H1 (cell line): Measurements from ENCODE around the gene UCKL1. TPM values are rescaled to one million over a fixed set of nuclear protein-coding genes. Genes with fewer than 3 reads are reported as not detected.

ENCODE experiments used
- CTCF ChIA-PET: fragments of 300-600 bp; sonication (Branson Sonifier 250); formaldehyde crosslinking; loops from one replicate; lab custom pipeline; 2021; ENCODE audit not compliant: partially characterized antibody; lab: Charles Lee
- POLR2A ChIA-PET: fragments of 300-600 bp; sonication (Branson Sonifier 250); formaldehyde crosslinking; loops from one replicate; lab custom pipeline; 2021; ENCODE audit warnings: inconsistent platforms; ENCODE audit not compliant: partially characterized antibody; lab: Charles Lee
- DNase-seq, 2 experiments: peaks; one replicate each; pipeline versions ENCODE4 v3.0.0 to v3.0.0-alpha.2; 2010 to 2022; ENCODE audit warnings: low spot score in 2 of 2, low read depth in 1 of 2, mixed read lengths in 1 of 2
- FAIRE-seq: peaks from 2 replicates; lab custom pipeline; 2011; peaks lifted over from hg19 to GRCh38; lab: Jason Lieb, UNC
- H2AFZ ChIP-seq: 2 replicates; pipeline ENCODE4 v1.8.1; 2012; ENCODE audit warnings: low read length, inconsistent platforms
- H2AK5ac ChIP-seq: 2 replicates; pipeline ENCODE4 v1.6.1; 2013; ENCODE audit warnings: low read depth, low read length
- H2BK120ac ChIP-seq: replicated peaks from 2 replicates; pipeline ENCODE3; 2013; ENCODE audit warnings: low read depth, low read length, inconsistent platforms
- H2BK12ac ChIP-seq: 2 replicates; pipeline ENCODE4 v1.6.1; 2013; ENCODE audit warnings: low read depth, low read length
- H2BK15ac ChIP-seq: 2 replicates; pipeline ENCODE4 v1.6.1; 2013; ENCODE audit warnings: low read length
- H2BK20ac ChIP-seq: 2 replicates; pipeline ENCODE4 v1.6.1; 2013; ENCODE audit warnings: low read length
- H2BK5ac ChIP-seq: 2 replicates; pipeline ENCODE4 v1.6.1; 2013; ENCODE audit warnings: low read depth, low read length
- H3K14ac ChIP-seq: 2 replicates; pipeline ENCODE4 v1.6.1; 2013; ENCODE audit warnings: inconsistent platforms; ENCODE audit not compliant: insufficient read length
- H3K18ac ChIP-seq: 2 replicates; pipeline ENCODE4 v1.6.1; 2013; ENCODE audit warnings: low read length; ENCODE audit errors: extremely low read depth
- H3K23ac ChIP-seq: 2 replicates; pipeline ENCODE4 v1.6.1; 2013; ENCODE audit warnings: inconsistent platforms; ENCODE audit not compliant: insufficient read length
- H3K23me2 ChIP-seq: 2 replicates; pipeline ENCODE4 v1.6.1; 2013; ENCODE audit warnings: low read depth, low read length
- H3K27ac ChIP-seq: 2 replicates; pipeline ENCODE4 v1.6.1; 2011; ENCODE audit warnings: low read depth, low read length, inconsistent platforms
- H3K27me3 ChIP-seq, 4 experiments: replicated peaks in 1 of 4; 1 replicate in 1 of 4; 2 replicates in 3 of 4; pipeline versions ENCODE4 v1.6.1 to v1.8.1; 2011 to 2013; ENCODE audit warnings: low read length in 3 of 4, mild to moderate bottlenecking in 3 of 4, inconsistent platforms in 2 of 4, mixed read lengths in 2 of 4, moderate library complexity in 1 of 4; ENCODE audit not compliant: control insufficient read depth in 3 of 4, insufficient read depth in 3 of 4; ENCODE audit errors: extremely low read depth in 1 of 4
- H3K36me3 ChIP-seq, 4 experiments: 2 replicates each; pipeline versions ENCODE4 v1.6.1 to v1.8.1; 2011 to 2013; ENCODE audit warnings: mild to moderate bottlenecking in 4 of 4, low read length in 3 of 4, moderate library complexity in 2 of 4, control low read depth in 1 of 4, inconsistent platforms in 1 of 4; ENCODE audit not compliant: insufficient read depth in 4 of 4, control insufficient read depth in 2 of 4
- H3K4ac ChIP-seq: replicated peaks from 2 replicates; pipeline ENCODE3; 2013; ENCODE audit warnings: low read length, low read depth, mixed read lengths, inconsistent platforms; ENCODE audit not compliant: insufficient read length
- H3K4me1 ChIP-seq, 4 experiments: replicated peaks in 1 of 4; 1 replicate in 1 of 4; 2 replicates in 3 of 4; pipeline versions ENCODE4 v1.6.1 to v1.8.1; 2011 to 2013; ENCODE audit warnings: low read length in 3 of 4, inconsistent platforms in 2 of 4, mixed read lengths in 1 of 4; ENCODE audit not compliant: insufficient read depth in 4 of 4, control insufficient read depth in 3 of 4
- H3K4me2 ChIP-seq, 2 experiments: 2 replicates each; pipeline versions ENCODE4 v1.6.1 to v1.8.1; 2011 to 2013; ENCODE audit warnings: low read depth in 2 of 2, low read length in 2 of 2, control low read depth in 1 of 2, inconsistent platforms in 1 of 2, mild to moderate bottlenecking in 1 of 2; ENCODE audit not compliant: insufficient read depth in 1 of 2
- H3K4me3 ChIP-seq, 4 experiments: fragments of 200-600, 300-600 bp in 1 of 4; sonication (generic), shearing (Covaris generic), sonication (Bioruptor Twin) in 1 of 4; 2 replicates each; pipeline versions ENCODE4 v1.5.1 to v1.8.1; 2011 to 2016; ENCODE audit warnings: low read length in 4 of 4, low read depth in 3 of 4, control low read depth in 2 of 4, inconsistent platforms in 2 of 4, mild to moderate bottlenecking in 2 of 4, mixed read lengths in 1 of 4, moderate library complexity in 1 of 4; ENCODE audit not compliant: insufficient read depth in 2 of 4; ENCODE audit errors: extremely low read depth in 1 of 4
- H3K56ac ChIP-seq: replicated peaks from 2 replicates; pipeline ENCODE3; 2013; ENCODE audit warnings: low read depth, mild to moderate bottlenecking, mixed read lengths, low read length, inconsistent platforms; ENCODE audit not compliant: insufficient read length
- H3K79me1 ChIP-seq: 2 replicates; pipeline ENCODE4 v1.6.1; 2013; ENCODE audit warnings: low read depth, low read length, control low read depth
- H3K79me2 ChIP-seq, 2 experiments: 2 replicates each; pipeline versions ENCODE4 v1.6.1 to v1.8.1; 2012 to 2013; ENCODE audit warnings: low read length in 2 of 2, mild to moderate bottlenecking in 2 of 2, inconsistent platforms in 1 of 2; ENCODE audit not compliant: insufficient read depth in 2 of 2, control insufficient read depth in 1 of 2
- H3K9ac ChIP-seq, 4 experiments: replicated peaks in 1 of 4; 1 replicate in 1 of 4; 2 replicates in 3 of 4; pipeline versions ENCODE4 v1.6.1 to v1.8.1; 2011 to 2013; ENCODE audit warnings: low read depth in 3 of 4, low read length in 3 of 4, control low read depth in 2 of 4, mild to moderate bottlenecking in 2 of 4, moderate library complexity in 2 of 4, inconsistent platforms in 1 of 4; ENCODE audit errors: extremely low read depth in 1 of 4
- H3K9me3 ChIP-seq, 2 experiments: 2 replicates each; pipeline versions ENCODE4 v1.6.1 to v1.8.1; 2012 to 2013; ENCODE audit warnings: mild to moderate bottlenecking in 2 of 2, moderate library complexity in 2 of 2, control low read depth in 1 of 2, inconsistent platforms in 1 of 2, low read depth in 1 of 2, low read length in 1 of 2, mixed read lengths in 1 of 2; ENCODE audit not compliant: insufficient read depth in 2 of 2
- H4K20me1 ChIP-seq, 2 experiments: replicated peaks in 1 of 2; 2 replicates each; pipeline versions ENCODE3 to v1.8.1; 2011 to 2013; ENCODE audit warnings: inconsistent platforms in 2 of 2, low read length in 2 of 2, mild to moderate bottlenecking in 1 of 2; ENCODE audit not compliant: insufficient read depth in 2 of 2, control insufficient read depth in 1 of 2
- H4K5ac ChIP-seq: 2 replicates; pipeline ENCODE4 v1.6.1; 2013; ENCODE audit warnings: low read length, low read depth, mixed read lengths, inconsistent platforms; ENCODE audit not compliant: insufficient read length
- H4K8ac ChIP-seq: 2 replicates; pipeline ENCODE4 v1.8.0; 2013; ENCODE audit warnings: mild to moderate bottlenecking, moderate library complexity, low read length, inconsistent platforms; ENCODE audit not compliant: insufficient read depth; ENCODE audit errors: extremely low read depth
- H4K91ac ChIP-seq: replicated peaks from 2 replicates; pipeline ENCODE3; 2013; ENCODE audit warnings: low read length, mixed read lengths, inconsistent platforms; ENCODE audit not compliant: insufficient read length
- CBX8 ChIP-seq: fragments of 300-800, 300-1000 bp; sonication (generic); IDR thresholded peaks from 2 replicates; pipeline ENCODE4 v1.7.1; 2016; ENCODE audit warnings: low read depth, low read length, borderline replicate concordance
- EP300 ChIP-seq, 2 experiments: IDR thresholded peaks; 1 replicate in 1 of 2; 2 replicates in 1 of 2; pipeline ENCODE4 v1.6.1; 2011 to 2012; ENCODE audit warnings: low read depth in 2 of 2, low read length in 2 of 2, mild to moderate bottlenecking in 2 of 2, borderline replicate concordance in 1 of 2, inconsistent platforms in 1 of 2, moderate library complexity in 1 of 2
- GABPA ChIP-seq: IDR thresholded peaks from 2 replicates; pipeline ENCODE4 v1.6.1; 2011; ENCODE audit warnings: mild to moderate bottlenecking, low read length, moderate library complexity, borderline replicate concordance; ENCODE audit not compliant: insufficient read depth
- GTF2F1 ChIP-seq: IDR thresholded peaks from 2 replicates; pipeline ENCODE4 v1.6.1; 2012; ENCODE audit warnings: low read depth, low read length, improper control_type of control experiment, borderline replicate concordance
- POLR2AphosphoS5 ChIP-seq: IDR thresholded peaks from 2 replicates; pipeline ENCODE4 v1.6.1; 2011; ENCODE audit warnings: low read depth, low read length
- SIX5 ChIP-seq: IDR thresholded peaks from 2 replicates; pipeline ENCODE4 v1.6.1; 2011; ENCODE audit warnings: mild to moderate bottlenecking, low read depth, low read length
- SRF ChIP-seq: IDR thresholded peaks from 2 replicates; pipeline ENCODE4 v1.6.1; 2011; ENCODE audit warnings: mild to moderate bottlenecking, low read depth, low read length, moderate library complexity
- WGBS, 2 experiments: shearing (Covaris generic) in 1 of 2; methylation state at CpG; one replicate each; pipeline versions ENCODE4 v1.1.6 to v1.1.7; 2013 to 2015; ENCODE audit warnings: low lambda C conversion rate in 2 of 2, mixed read lengths in 2 of 2, inconsistent platforms in 1 of 2, low coverage in 1 of 2, missing lambda C conversion rate in 1 of 2; ENCODE audit not compliant: insufficient replicate concordance in 2 of 2, insufficient coverage in 1 of 2, insufficient read length in 1 of 2; ENCODE audit errors: extremely low coverage in 1 of 2, missing lambda C conversion rate in 1 of 2; 5-methylcytosine and 5-hydroxymethylcytosine counted together
- polyA plus RNA-seq, 7 experiments: library from polyadenylated mRNA; depleted of rRNA in 3 of 7; stranded (reverse) in 5 of 7; unstranded in 2 of 7; fragments of >200 nt in 5 of 7; fragments of 200-250 nt in 2 of 7; gene quantifications; 1 replicate in 5 of 7; 2 replicates in 1 of 7; 4 replicates in 1 of 7; pipeline versions ENCODE4 v1.2.1 to v1.2.3, GENCODE V29; 2011 to 2013; ENCODE audit warnings: missing spikeins in 2 of 7, mixed read lengths in 2 of 7
- total RNA-seq: library from RNA; stranded (reverse); fragmentation: NEBNext Ultra II Directional; extraction: Animal tissue kit (Norgen Biotek cat#: 25700); gene quantifications from 2 replicates; pipeline ENCODE4 v1.2.1, GENCODE V29; 2021
- TF ChIP-seq, protein P1 (sequence below), 3 experiments: IDR thresholded peaks; 1 replicate in 2 of 3; 2 replicates in 1 of 3; pipeline versions ENCODE4 v1.5.1 to v1.6.1; 2011; ENCODE audit warnings: low read length in 3 of 3, mild to moderate bottlenecking in 3 of 3, inconsistent platforms in 2 of 3, low read depth in 1 of 3, moderate library complexity in 1 of 3; ENCODE audit not compliant: insufficient read depth in 1 of 3; ENCODE audit errors: control extremely low read depth in 1 of 3

Gene UCKL1
- total and polyA plus RNA-seq, 2 of the 8 experiments (the other 6 are each of a cell fraction or from before 2014, with no cell fraction given) = 36.5 to 91.2 TPM

- H3K27ac ChIP-seq = no peak overlapping the region
- peaks cover 0 to under 1% (median 0%) of the 10 kb centered on the region in 4 experiments; a peak in 1 of 8 replicates for H3K36me3 ChIP-seq
- no peak for DNase-seq
- TF ChIP-seq CBX8 = no peak
- TF ChIP-seq POLR2AphosphoS5 = no peak
- TF ChIP-seq GABPA = no peak
- TF ChIP-seq, protein P1, sequence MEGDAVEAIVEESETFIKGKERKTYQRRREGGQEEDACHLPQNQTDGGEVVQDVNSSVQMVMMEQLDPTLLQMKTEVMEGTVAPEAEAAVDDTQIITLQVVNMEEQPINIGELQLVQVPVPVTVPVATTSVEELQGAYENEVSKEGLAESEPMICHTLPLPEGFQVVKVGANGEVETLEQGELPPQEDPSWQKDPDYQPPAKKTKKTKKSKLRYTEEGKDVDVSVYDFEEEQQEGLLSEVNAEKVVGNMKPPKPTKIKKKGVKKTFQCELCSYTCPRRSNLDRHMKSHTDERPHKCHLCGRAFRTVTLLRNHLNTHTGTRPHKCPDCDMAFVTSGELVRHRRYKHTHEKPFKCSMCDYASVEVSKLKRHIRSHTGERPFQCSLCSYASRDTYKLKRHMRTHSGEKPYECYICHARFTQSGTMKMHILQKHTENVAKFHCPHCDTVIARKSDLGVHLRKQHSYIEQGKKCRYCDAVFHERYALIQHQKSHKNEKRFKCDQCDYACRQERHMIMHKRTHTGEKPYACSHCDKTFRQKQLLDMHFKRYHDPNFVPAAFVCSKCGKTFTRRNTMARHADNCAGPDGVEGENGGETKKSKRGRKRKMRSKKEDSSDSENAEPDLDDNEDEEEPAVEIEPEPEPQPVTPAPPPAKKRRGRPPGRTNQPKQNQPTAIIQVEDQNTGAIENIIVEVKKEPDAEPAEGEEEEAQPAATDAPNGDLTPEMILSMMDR (IDR thresholded peaks at IDR 0.05; ENCODE audit: control extremely low read depth in 1 of 3, insufficient read depth in 1 of 3, low read depth in 1 of 3, low read length in 3 of 3) = no peak
- TF ChIP-seq SRF = no peak
- TF ChIP-seq GTF2F1 = no peak
- TF ChIP-seq SIX5 = no peak
- TF ChIP-seq EP300 (IDR thresholded peaks at IDR 0.05; ENCODE audit: borderline replicate concordance in 1 of 2, low read depth in 2 of 2, low read length in 2 of 2) = no peak
These were observed 59.7 kb downstream of the UCKL1 start for GRCh38 chr20:63896264-63897105.

More at GRCh38 chr20:63896264-63897105, 59.7 kb downstream of the UCKL1 start:
- H3K4me2 ChIP-seq = peak overlapping the region; percentile 33 to 68
- no peak overlapping the region for H2AFZ ChIP-seq
- H3K14ac ChIP-seq = no peak overlapping the region
- no peak overlapping the region for H2BK120ac ChIP-seq
- H3K4me1 ChIP-seq = peaks cover 0 to 6% (median 4%) of the 10 kb centered on the region in 4 experiments; a peak in 4 of 7 replicates
- peaks cover 18% of the 10 kb centered on the region; the same call in 1 of the 2 replicates for H3K79me1 ChIP-seq
- H3K27me3 ChIP-seq = no peaks in the 10 kb centered on the region
- H3K23me2 ChIP-seq = peaks cover 3% of the 10 kb centered on the region; the same call in 1 of the 2 replicates
- H2BK12ac ChIP-seq = no peak overlapping the region
- H3K56ac ChIP-seq = no peak overlapping the region
- no peak overlapping the region for H4K91ac ChIP-seq
- no peak overlapping the region for H2AK5ac ChIP-seq
- no peaks in the 10 kb centered on the region for H3K9me3 ChIP-seq
- H3K9ac ChIP-seq = no peak overlapping the region; a peak in 1 of 7 replicates
- ChIA-PET CTCF (interaction anchor here (0.6 to 4.5 kb wide), 8 partner anchors 10 to 141 kb away, joined by 3 to 12 read pairs (median 8); partner anchors contain the start of gene UCKL1), POLR2A (interaction anchor here (1.2 to 4.4 kb wide), 3 partner anchors 28 to 84 kb away, joined by 3 to 23 read pairs (median 3); partner anchors contain the start of gene TPD52L2)
- H4K20me1 ChIP-seq = peaks cover 6 to 15% of the 10 kb centered on the region in 2 experiments
- no peak overlapping the region for H3K4ac ChIP-seq
- 73% methylated on average over 18 of the region's 18 CpGs; no CpG with 5 or more reads in 1 of the 2 experiments for WGBS, 2 experiments
- H3K79me2 ChIP-seq = peaks cover 3 to 46% of the 10 kb centered on the region in 2 experiments; a peak in 2 of 4 replicates
- H4K5ac ChIP-seq = no peak overlapping the region
- no peak overlapping the region for H3K23ac ChIP-seq
- H2BK15ac ChIP-seq = no peak overlapping the region
- no peak for FAIRE-seq
- no peak overlapping the region for H2BK20ac ChIP-seq
- H4K8ac ChIP-seq = no peak overlapping the region
- H3K18ac ChIP-seq = no peak overlapping the region
- no peak overlapping the region for H2BK5ac ChIP-seq
- peak overlapping the region; percentile 11 to 85 (median 56); a peak in 5 of 8 replicates for H3K4me3 ChIP-seq
